ENCODE measurements around the gene SRSF2.

DNA sequence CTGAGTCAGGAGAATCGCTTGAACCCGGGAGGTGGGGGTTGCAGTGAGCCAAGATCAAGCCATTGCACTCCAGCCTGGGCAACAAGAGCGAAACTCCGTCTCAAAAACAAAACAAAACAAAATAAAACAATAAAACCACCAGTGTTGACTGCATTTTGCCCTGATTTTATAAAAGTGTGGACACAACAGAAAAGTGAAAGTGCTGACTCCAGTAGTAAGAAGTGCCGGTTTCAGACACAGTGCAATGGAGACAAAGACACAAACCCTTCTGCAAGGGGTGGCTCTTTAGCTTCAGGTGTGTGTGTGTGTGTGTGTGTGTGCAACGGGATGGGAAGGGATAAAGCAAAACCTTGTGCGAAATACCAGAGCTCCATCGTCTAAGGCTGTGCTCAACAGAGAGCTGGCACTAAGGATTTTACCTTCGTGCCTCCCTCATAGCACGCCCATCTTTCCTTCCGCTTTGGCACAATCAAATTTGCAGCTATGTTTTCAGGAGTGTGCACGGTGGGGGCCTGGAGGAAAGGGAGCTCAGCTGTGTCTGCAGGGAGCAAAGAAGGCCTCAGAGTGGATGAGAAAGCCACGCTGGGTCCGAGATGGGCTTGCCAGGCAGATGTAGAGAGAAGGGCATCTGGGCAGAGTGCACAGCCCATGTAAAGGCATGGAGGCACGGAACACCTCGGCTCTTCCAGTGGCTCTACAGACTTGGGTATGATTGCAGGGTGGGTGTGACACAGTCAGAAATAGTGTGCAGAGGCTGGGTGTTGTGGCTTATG, 41.9 kb downstream of the SRSF2 start:
- TF ChIP-seq, protein P1, sequence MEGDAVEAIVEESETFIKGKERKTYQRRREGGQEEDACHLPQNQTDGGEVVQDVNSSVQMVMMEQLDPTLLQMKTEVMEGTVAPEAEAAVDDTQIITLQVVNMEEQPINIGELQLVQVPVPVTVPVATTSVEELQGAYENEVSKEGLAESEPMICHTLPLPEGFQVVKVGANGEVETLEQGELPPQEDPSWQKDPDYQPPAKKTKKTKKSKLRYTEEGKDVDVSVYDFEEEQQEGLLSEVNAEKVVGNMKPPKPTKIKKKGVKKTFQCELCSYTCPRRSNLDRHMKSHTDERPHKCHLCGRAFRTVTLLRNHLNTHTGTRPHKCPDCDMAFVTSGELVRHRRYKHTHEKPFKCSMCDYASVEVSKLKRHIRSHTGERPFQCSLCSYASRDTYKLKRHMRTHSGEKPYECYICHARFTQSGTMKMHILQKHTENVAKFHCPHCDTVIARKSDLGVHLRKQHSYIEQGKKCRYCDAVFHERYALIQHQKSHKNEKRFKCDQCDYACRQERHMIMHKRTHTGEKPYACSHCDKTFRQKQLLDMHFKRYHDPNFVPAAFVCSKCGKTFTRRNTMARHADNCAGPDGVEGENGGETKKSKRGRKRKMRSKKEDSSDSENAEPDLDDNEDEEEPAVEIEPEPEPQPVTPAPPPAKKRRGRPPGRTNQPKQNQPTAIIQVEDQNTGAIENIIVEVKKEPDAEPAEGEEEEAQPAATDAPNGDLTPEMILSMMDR (IDR thresholded peaks at IDR 0.05): no peak
- TF ChIP-seq EP300 (IDR thresholded peaks at IDR 0.05): no peak
- TF ChIP-seq POLR2A (IDR thresholded peaks at IDR 0.05): no peak
